OCI-LY1 (cell line): Measurements from ENCODE around the gene TEN1.

ENCODE experiments used
- H2AFZ ChIP-seq: fragments of 200-600 bp; sonication (generic), shearing (Covaris generic); 2 replicates; pipeline ENCODE4 v1.6.0; 2014; ENCODE audit warnings: antibody characterized with exemption, mild to moderate bottlenecking, low read length
- H3F3A ChIP-seq: fragments of 200-600 bp; sonication (generic), shearing (Covaris generic); 2 replicates; pipeline ENCODE4 v1.6.0; 2014; ENCODE audit warnings: mild to moderate bottlenecking, antibody characterized with exemption, low read length, moderate library complexity; ENCODE audit not compliant: insufficient read depth
- H3K27ac ChIP-seq: fragments of 200-600 bp; sonication (generic); 2 replicates; pipeline ENCODE4 v1.5.1; 2014; ENCODE audit warnings: low read length, mixed run types, mild to moderate bottlenecking, low read depth; ENCODE audit not compliant: poor library complexity, severe bottlenecking
- H3K27me3 ChIP-seq: fragments of 200-600 bp; sonication (generic); 2 replicates; pipeline ENCODE4 v1.6.0; 2014; ENCODE audit warnings: antibody characterized with exemption, mild to moderate bottlenecking, low read length, moderate library complexity; ENCODE audit not compliant: insufficient read depth
- H3K36me3 ChIP-seq: fragments of 200-600 bp; sonication (generic); 2 replicates; pipeline ENCODE4 v1.6.1; 2014; ENCODE audit warnings: mild to moderate bottlenecking, antibody characterized with exemption, low read length, moderate library complexity, mixed read lengths; ENCODE audit not compliant: insufficient read depth
- H3K4me1 ChIP-seq: fragments of 200-600 bp; sonication (generic); 2 replicates; pipeline ENCODE4 v1.5.1; 2014; ENCODE audit warnings: mild to moderate bottlenecking, low read length, moderate library complexity; ENCODE audit not compliant: insufficient read depth, severe bottlenecking
- H3K4me2 ChIP-seq: fragments of 200-600 bp; sonication (generic), shearing (Covaris generic); 2 replicates; pipeline ENCODE4 v1.6.1; 2014; ENCODE audit warnings: low read length
- H3K4me3 ChIP-seq: fragments of 200-600 bp; sonication (generic); 2 replicates; pipeline ENCODE4 v1.5.1; 2014; ENCODE audit warnings: low read length, low read depth, mild to moderate bottlenecking, mixed read lengths; ENCODE audit not compliant: poor library complexity, severe bottlenecking
- H3K79me2 ChIP-seq: fragments of 200-600 bp; shearing (Covaris generic); 2 replicates; pipeline ENCODE4 v1.6.1; 2016; ENCODE audit warnings: mixed run types, low read length, mixed read lengths; ENCODE audit not compliant: insufficient read depth
- H3K9ac ChIP-seq: fragments of 200-600 bp; sonication (generic), shearing (Covaris generic); 2 replicates; pipeline ENCODE4 v1.6.1; 2014; ENCODE audit warnings: mild to moderate bottlenecking, low read length, mixed read lengths
- H3K9me2 ChIP-seq: fragments of 200-600 bp; sonication (generic), shearing (Covaris generic); 2 replicates; pipeline ENCODE4 v1.6.1; 2014; ENCODE audit warnings: low read depth, mild to moderate bottlenecking, low read length, mixed read lengths
- H3K9me3 ChIP-seq: fragments of 200-600 bp; shearing (Covaris generic); 2 replicates; pipeline ENCODE4 v1.6.1; 2014; ENCODE audit warnings: low read length, mixed read lengths
- H4K20me1 ChIP-seq: fragments of 200-600 bp; sonication (generic), shearing (Covaris generic); 2 replicates; pipeline ENCODE4 v1.6.0; 2016; ENCODE audit warnings: mild to moderate bottlenecking, low read length; ENCODE audit not compliant: insufficient read depth
- CTCF ChIP-seq: fragments of 200-600 bp; sonication (generic), shearing (Covaris generic); IDR thresholded peaks from 2 replicates; pipeline ENCODE4 v1.5.1; 2017; ENCODE audit warnings: mild to moderate bottlenecking, antibody characterized with exemption, low read length, moderate library complexity, mixed read lengths
- EZH2 ChIP-seq: fragments of 200-600 bp; sonication (generic), shearing (Covaris generic); IDR thresholded peaks from 2 replicates; pipeline ENCODE4 v1.8.0; 2017; ENCODE audit warnings: borderline replicate concordance, mixed run types, mild to moderate bottlenecking, antibody characterized with exemption, low read length, moderate library complexity, mixed read lengths

The TEN1 gene

DNA sequence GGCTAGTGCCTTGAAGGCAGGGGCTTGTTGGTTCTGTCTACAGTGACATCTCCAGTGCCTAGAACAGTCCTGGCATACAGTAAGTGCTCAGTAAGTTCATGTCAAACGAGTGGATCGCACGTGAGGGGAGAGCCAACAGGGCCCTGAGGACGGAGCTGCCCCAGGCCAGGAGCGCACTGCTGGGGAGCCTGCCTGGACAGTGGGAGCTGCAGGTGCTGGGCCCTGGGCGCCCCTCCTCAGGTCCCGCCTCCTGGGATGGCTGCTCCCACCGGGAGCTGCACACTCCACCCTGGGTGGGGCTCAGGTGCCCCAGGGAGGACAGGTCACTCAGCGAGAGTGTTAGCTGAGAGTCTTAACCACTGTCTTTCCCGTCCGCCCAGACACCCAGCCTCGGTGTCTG, 46.3 kb downstream of the TEN1 start:
- Histone ChIP-seq H3K9ac (no peak overlapping the region), H3K27me3 (0 out of 2 replicates have a peak, but pooled peaks cover 5% of the 10 kb centered on the region), H3K27ac (no peak overlapping the region), H3K4me2 (no peak overlapping the region), H3K36me3 (no peaks in the 10 kb centered on the region), H3K4me1 (peaks cover 15% of the 10 kb centered on the region), H2AFZ (no peak overlapping the region), H3K9me2 (no peaks in the 10 kb centered on the region), H3F3A (no peaks in the 10 kb centered on the region), H3K9me3 (no peaks in the 10 kb centered on the region), H4K20me1 (no peaks in the 10 kb centered on the region), H3K4me3 (no peak overlapping the region), H3K79me2 (no peaks in the 10 kb centered on the region)
- TF ChIP-seq EZH2 (no peak), CTCF (no peak)

DNA sequence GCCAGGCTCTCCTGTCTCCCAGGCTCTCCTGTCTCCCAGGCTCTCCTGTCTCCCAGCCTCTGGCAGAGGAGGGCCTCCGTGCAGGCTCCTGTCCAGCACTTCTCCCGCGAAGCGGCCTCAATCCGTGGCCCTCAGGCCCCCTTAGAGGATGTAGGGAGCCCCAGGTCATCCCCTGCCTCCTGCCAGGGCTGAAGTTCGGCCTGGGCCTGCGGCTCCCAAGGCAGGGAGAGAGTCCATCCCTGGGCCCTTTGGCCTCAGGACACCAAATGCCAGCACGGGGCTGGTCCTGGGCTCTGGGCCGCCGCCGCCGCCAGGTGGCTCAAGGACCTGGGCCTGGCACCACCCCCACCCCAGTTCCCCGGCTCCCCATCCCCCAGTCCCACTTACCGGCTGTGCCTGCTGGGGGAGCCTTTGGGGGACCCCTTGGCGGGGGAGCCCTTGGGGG, 47.7 kb downstream of the TEN1 start:
- Histone ChIP-seq H3K36me3 (no peaks in the 10 kb centered on the region), H3K79me2 (no peaks in the 10 kb centered on the region), H3K9ac (no peak overlapping the region), H3K4me2 (no peak overlapping the region), H2AFZ (no peak overlapping the region), H3K9me2 (no peaks in the 10 kb centered on the region), H3K4me1 (peaks cover 14% of the 10 kb centered on the region), H3K27me3 (0 out of 2 replicates have a peak, but pooled peaks cover 5% of the 10 kb centered on the region), H3F3A (no peaks in the 10 kb centered on the region), H3K9me3 (no peaks in the 10 kb centered on the region), H3K27ac (no peak overlapping the region), H4K20me1 (no peaks in the 10 kb centered on the region), H3K4me3 (no peak overlapping the region)
- TF ChIP-seq CTCF (no peak), EZH2 (no peak)

- TF ChIP-seq CTCF (no peak), EZH2 (no peak)
- no peaks in the 10 kb centered on the region for H3K79me2 ChIP-seq
- no peaks in the 10 kb centered on the region for H3K9me2 ChIP-seq
- H3K27me3 ChIP-seq, result 0 out of 2 replicates have a peak, but pooled peaks cover 5% of the 10 kb centered on the region
- H3K9me3 ChIP-seq, result no peaks in the 10 kb centered on the region
- no peak within 1 kb of the TSS for H3K4me3 ChIP-seq
- H3K9ac ChIP-seq, result no peak within 1 kb of the TSS
- no peaks in the 10 kb centered on the region for H4K20me1 ChIP-seq
- no peak within 1 kb of the TSS for H3K4me2 ChIP-seq
- no peak within 1 kb of the TSS for H3K27ac ChIP-seq
- H3K36me3 ChIP-seq, result no peaks in the 10 kb centered on the region
- H3K4me1 ChIP-seq, result peaks cover 10% of the 10 kb centered on the region
- no peak within 1 kb of the TSS for H2AFZ ChIP-seq
- H3F3A ChIP-seq, result no peaks in the 10 kb centered on the region
Measured at GRCh38 chr17:76027159-76027839, 48.3 kb downstream of the TEN1 start, which contains the start of gene EVPL. EVPL (minus strand) TSS chr17:76027306; CDS start chr17:76027198, 108 bp downstream.
